ENCODE results near the gene POU3F2. TPM values are rescaled to one million over a fixed set of nuclear protein-coding genes. Genes with fewer than 3 reads are reported as not detected.

The POU3F2 gene
- total RNA-seq, 2 experiments from 2014 or later: not detected

GRCh38 chr6:98841621-98842341, 7.4 kb downstream of the POU3F2 start:
- ChIA-PET POLR2A (no interaction called here), CTCF (no interaction called here)
- ATAC-seq (no peak), DNase-seq (no peak)
- H3K27ac Mint-ChIP-seq: no peak overlapping the region
- H3K4me1 Mint-ChIP-seq (ENCODE audit: low read depth): peaks cover 15% of the 10 kb centered on the region
- no peaks in the 10 kb centered on the region for H3K9me3 Mint-ChIP-seq (ENCODE audit: insufficient read depth)
- H3K27me3 Mint-ChIP-seq (ENCODE audit: low read depth): peaks cover 77% of the 10 kb centered on the region
- no peak overlapping the region for H3K4me3 Mint-ChIP-seq
- H3K36me3 Mint-ChIP-seq (ENCODE audit: low read depth): no peaks in the 10 kb centered on the region

GRCh38 chr6:98842342-98843180, 8.2 kb downstream of the POU3F2 start:
- no peak for ATAC-seq
- no peaks in the 10 kb centered on the region for H3K9me3 Mint-ChIP-seq (ENCODE audit: insufficient read depth)
- no peak overlapping the region for H3K27ac Mint-ChIP-seq
- H3K36me3 Mint-ChIP-seq (ENCODE audit: low read depth): no peaks in the 10 kb centered on the region
- POLR2A ChIA-PET: no interaction called here
- no peak for DNase-seq
- peaks cover 13% of the 10 kb centered on the region for H3K4me1 Mint-ChIP-seq (ENCODE audit: low read depth)
- H3K27me3 Mint-ChIP-seq (ENCODE audit: low read depth): peaks cover 79% of the 10 kb centered on the region
- no peak overlapping the region for H3K4me3 Mint-ChIP-seq
- CTCF ChIA-PET: interaction anchor here (1.3 kb wide), 1 partner anchor 12 kb away, joined by 4 read pairs; no protein-coding TSS in a partner anchor

GRCh38 chr6:98843271-98844243, 9.2 kb downstream of the POU3F2 start:
- CTCF ChIA-PET: interaction anchor here (1.3 kb wide), 1 partner anchor 13 kb away, joined by 4 read pairs; no protein-coding TSS in a partner anchor
- ATAC-seq (no peak), DNase-seq (no peak)
- peaks cover 75% of the 10 kb centered on the region for H3K27me3 Mint-ChIP-seq (ENCODE audit: low read depth)
- peaks cover 15% of the 10 kb centered on the region for H3K4me1 Mint-ChIP-seq (ENCODE audit: low read depth)
- no peaks in the 10 kb centered on the region for H3K9me3 Mint-ChIP-seq (ENCODE audit: insufficient read depth)
- no peak overlapping the region for H3K27ac Mint-ChIP-seq
- peak overlapping the region; percentile 12 for H3K4me3 Mint-ChIP-seq
- no peaks in the 10 kb centered on the region for H3K36me3 Mint-ChIP-seq (ENCODE audit: low read depth)
- POLR2A ChIA-PET: no interaction called here

GRCh38 chr6:98844244-98845210, 10.2 kb downstream of the POU3F2 start:
- DNase-seq: no peak
- Mint-ChIP-seq H3K4me1 (ENCODE audit: low read depth) (peaks cover 15% of the 10 kb centered on the region), H3K4me3 (peak overlapping the region; percentile 16), H3K27me3 (ENCODE audit: low read depth) (peaks cover 78% of the 10 kb centered on the region), H3K9me3 (ENCODE audit: insufficient read depth) (no peaks in the 10 kb centered on the region), H3K27ac (no peak overlapping the region), H3K36me3 (ENCODE audit: low read depth) (peaks cover 1% of the 10 kb centered on the region)
- ChIA-PET CTCF (interaction anchor here (1.7 to 2.1 kb wide), 2 partner anchors 7 to 14 kb away, joined by 6 to 12 read pairs; no protein-coding TSS in a partner anchor), POLR2A (no interaction called here)
- no peak for ATAC-seq

- ATAC-seq: peak; percentile 53
- no peak overlapping the region for H3K27ac Mint-ChIP-seq
- POLR2A ChIA-PET: no interaction called here
- peaks cover 1% of the 10 kb centered on the region for H3K36me3 Mint-ChIP-seq (ENCODE audit: low read depth)
- H3K9me3 Mint-ChIP-seq (ENCODE audit: insufficient read depth): no peaks in the 10 kb centered on the region
- DNase-seq: peak; percentile 71
- CTCF ChIA-PET: interaction anchor here (0.8 to 2.1 kb wide), 13 partner anchors 8 to 1405 kb away, joined by 3 to 12 read pairs (median 4); partner anchors contain the start of gene POU3F2
- H3K4me1 Mint-ChIP-seq (ENCODE audit: low read depth): peaks cover 15% of the 10 kb centered on the region
- no peak overlapping the region for H3K4me3 Mint-ChIP-seq
- peaks cover 79% of the 10 kb centered on the region for H3K27me3 Mint-ChIP-seq (ENCODE audit: low read depth)
Measured at GRCh38 chr6:98845211-98846020, 11.0 kb downstream of the POU3F2 start.

GRCh38 chr6:98846021-98846380, 11.6 kb downstream of the POU3F2 start:
- H3K27ac Mint-ChIP-seq: no peak overlapping the region
- ATAC-seq (no peak), DNase-seq (no peak)
- no peak overlapping the region for H3K4me3 Mint-ChIP-seq
- peaks cover 78% of the 10 kb centered on the region for H3K27me3 Mint-ChIP-seq (ENCODE audit: low read depth)
- peaks cover 15% of the 10 kb centered on the region for H3K4me1 Mint-ChIP-seq (ENCODE audit: low read depth)
- H3K9me3 Mint-ChIP-seq (ENCODE audit: insufficient read depth): no peaks in the 10 kb centered on the region
- POLR2A ChIA-PET: no interaction called here
- H3K36me3 Mint-ChIP-seq (ENCODE audit: low read depth): peaks cover 1% of the 10 kb centered on the region
- CTCF ChIA-PET: interaction anchor here (0.8 to 2.1 kb wide), 13 partner anchors 9 to 1405 kb away, joined by 3 to 12 read pairs (median 4); partner anchors contain the start of gene POU3F2

GRCh38 chr6:98847416-98847778, 13.0 kb downstream of the POU3F2 start:
- ATAC-seq: no peak
- H3K27me3 Mint-ChIP-seq (ENCODE audit: low read depth): peaks cover 77% of the 10 kb centered on the region
- no peak for DNase-seq
- CTCF ChIA-PET: interaction anchor here (0.9 to 2.1 kb wide), 4 partner anchors 13 to 1350 kb away, joined by 3 to 4 read pairs (median 4); no protein-coding TSS in a partner anchor
- H3K36me3 Mint-ChIP-seq (ENCODE audit: low read depth): peaks cover 1% of the 10 kb centered on the region
- H3K9me3 Mint-ChIP-seq (ENCODE audit: insufficient read depth): no peaks in the 10 kb centered on the region
- H3K4me3 Mint-ChIP-seq: no peak overlapping the region
- POLR2A ChIA-PET: no interaction called here
- H3K27ac Mint-ChIP-seq: no peak overlapping the region
- H3K4me1 Mint-ChIP-seq (ENCODE audit: low read depth): peaks cover 15% of the 10 kb centered on the region

GRCh38 chr6:98847779-98848538, 13.6 kb downstream of the POU3F2 start:
- H3K27ac Mint-ChIP-seq: no peak overlapping the region
- ATAC-seq (peak; percentile 52), DNase-seq (no peak)
- H3K4me3 Mint-ChIP-seq: no peak overlapping the region
- peaks cover 74% of the 10 kb centered on the region for H3K27me3 Mint-ChIP-seq (ENCODE audit: low read depth)
- CTCF ChIA-PET: interaction anchor here (0.9 to 1.4 kb wide), 3 partner anchors 12 to 1351 kb away, joined by 3 to 4 read pairs (median 4); no protein-coding TSS in a partner anchor
- no peaks in the 10 kb centered on the region for H3K9me3 Mint-ChIP-seq (ENCODE audit: insufficient read depth)
- peaks cover 15% of the 10 kb centered on the region for H3K4me1 Mint-ChIP-seq (ENCODE audit: low read depth)
- H3K36me3 Mint-ChIP-seq (ENCODE audit: low read depth): peaks cover 1% of the 10 kb centered on the region
- POLR2A ChIA-PET: no interaction called here

- no peak for DNase-seq
- no peak for ATAC-seq
- peaks cover 15% of the 10 kb centered on the region for H3K4me1 Mint-ChIP-seq (ENCODE audit: low read depth)
- no peak overlapping the region for H3K4me3 Mint-ChIP-seq
- H3K9me3 Mint-ChIP-seq (ENCODE audit: insufficient read depth): no peaks in the 10 kb centered on the region
- ChIA-PET CTCF (no interaction called here), POLR2A (no interaction called here)
- peaks cover 1% of the 10 kb centered on the region for H3K36me3 Mint-ChIP-seq (ENCODE audit: low read depth)
- peaks cover 69% of the 10 kb centered on the region for H3K27me3 Mint-ChIP-seq (ENCODE audit: low read depth)
- H3K27ac Mint-ChIP-seq: no peak overlapping the region
Measured at GRCh38 chr6:98848539-98849242, 14.3 kb downstream of the POU3F2 start.
